ENCODE measurements around the gene CDH9.

Gene CDH9

DNA sequence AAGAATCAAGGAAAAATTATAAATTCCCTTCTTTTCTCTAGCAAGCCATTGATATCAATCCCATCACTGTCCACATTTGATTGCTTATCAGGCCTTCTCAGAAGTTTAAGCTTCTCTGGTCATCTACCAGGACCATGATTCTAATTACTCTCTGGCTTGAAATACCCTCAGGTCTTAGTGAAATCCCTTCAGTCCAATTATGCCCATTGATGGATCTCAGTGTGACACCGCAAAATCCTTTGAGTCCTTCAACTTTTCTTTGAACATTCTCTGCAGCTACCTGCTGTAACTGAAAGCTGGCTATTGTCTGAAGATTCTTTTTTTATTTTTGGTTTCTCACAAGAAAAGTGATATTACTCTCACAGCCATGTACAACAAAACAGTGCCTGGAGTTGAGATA lies 3.0 kb upstream of the CDH9 start:
- no peak overlapping the region for H3K27ac ChIP-seq
- TF ChIP-seq, protein P1, sequence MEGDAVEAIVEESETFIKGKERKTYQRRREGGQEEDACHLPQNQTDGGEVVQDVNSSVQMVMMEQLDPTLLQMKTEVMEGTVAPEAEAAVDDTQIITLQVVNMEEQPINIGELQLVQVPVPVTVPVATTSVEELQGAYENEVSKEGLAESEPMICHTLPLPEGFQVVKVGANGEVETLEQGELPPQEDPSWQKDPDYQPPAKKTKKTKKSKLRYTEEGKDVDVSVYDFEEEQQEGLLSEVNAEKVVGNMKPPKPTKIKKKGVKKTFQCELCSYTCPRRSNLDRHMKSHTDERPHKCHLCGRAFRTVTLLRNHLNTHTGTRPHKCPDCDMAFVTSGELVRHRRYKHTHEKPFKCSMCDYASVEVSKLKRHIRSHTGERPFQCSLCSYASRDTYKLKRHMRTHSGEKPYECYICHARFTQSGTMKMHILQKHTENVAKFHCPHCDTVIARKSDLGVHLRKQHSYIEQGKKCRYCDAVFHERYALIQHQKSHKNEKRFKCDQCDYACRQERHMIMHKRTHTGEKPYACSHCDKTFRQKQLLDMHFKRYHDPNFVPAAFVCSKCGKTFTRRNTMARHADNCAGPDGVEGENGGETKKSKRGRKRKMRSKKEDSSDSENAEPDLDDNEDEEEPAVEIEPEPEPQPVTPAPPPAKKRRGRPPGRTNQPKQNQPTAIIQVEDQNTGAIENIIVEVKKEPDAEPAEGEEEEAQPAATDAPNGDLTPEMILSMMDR (conservative IDR thresholded peaks at IDR 0.05; ENCODE audit: low read depth) = no peak
- CTCF ChIA-PET = interaction anchor here (0.7 kb wide), 1 partner anchor 112 kb away, joined by 3 read pairs; no protein-coding TSS in a partner anchor
- POLR2A ChIA-PET (ENCODE audit: low non-redundant PET) = no interaction called here
- DNase-seq (ENCODE audit: low spot score) = no peak

DNA sequence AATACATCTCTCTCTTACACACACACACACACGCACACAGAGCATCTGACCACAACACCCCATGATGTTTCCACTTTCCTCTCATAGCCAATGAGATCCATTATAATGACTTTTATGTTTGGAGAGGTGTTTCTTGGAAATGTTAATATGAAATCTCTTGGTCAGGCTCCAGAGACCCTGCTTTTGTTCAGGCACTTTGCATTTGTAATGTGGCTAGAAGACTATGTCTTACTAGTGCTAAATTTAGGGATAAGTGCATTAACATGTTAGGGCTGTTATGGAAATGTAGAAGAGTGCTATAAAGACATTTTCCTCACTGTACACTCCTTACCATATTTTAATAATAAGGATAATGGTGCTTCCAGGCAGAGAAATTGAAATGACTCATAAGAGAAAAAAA lies 3.8 kb downstream of the CDH9 start:
- CTCF ChIA-PET = no interaction called here
- H3K27ac ChIP-seq = no peak overlapping the region
- no peak for DNase-seq (ENCODE audit: low spot score)
- TF ChIP-seq, protein P1 (conservative IDR thresholded peaks at IDR 0.05; ENCODE audit: low read depth) = no peak
- POLR2A ChIA-PET (ENCODE audit: low non-redundant PET) = no interaction called here

DNA sequence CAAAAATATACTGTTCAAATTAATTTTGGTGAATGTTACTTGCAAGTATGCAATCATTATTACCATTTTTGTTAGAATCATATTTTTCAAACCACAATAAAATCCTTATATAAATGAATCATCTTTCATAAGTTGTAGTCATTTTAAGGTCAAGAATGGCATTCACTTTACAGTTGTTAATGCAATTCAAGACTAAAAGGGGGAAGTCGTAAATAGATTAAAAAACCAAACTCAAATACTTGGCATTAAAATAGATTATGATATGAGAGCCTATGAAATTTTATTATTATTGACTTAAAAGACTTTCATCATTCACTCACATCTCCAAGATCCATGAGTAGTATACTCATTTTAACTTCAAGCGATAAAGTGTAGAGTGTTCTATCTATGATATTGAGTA lies 11.6 kb downstream of the CDH9 start:
- TF ChIP-seq, protein P1 (conservative IDR thresholded peaks at IDR 0.05; ENCODE audit: low read depth) = no peak
- DNase-seq (ENCODE audit: low spot score) = no peak
- H3K27ac ChIP-seq = no peak overlapping the region
- ChIA-PET CTCF (no interaction called here), POLR2A (ENCODE audit: low non-redundant PET) (no interaction called here)

- no peak overlapping the region for H3K27ac ChIP-seq
- ChIA-PET CTCF (no interaction called here), POLR2A (ENCODE audit: low non-redundant PET) (no interaction called here)
- TF ChIP-seq, protein P1 (conservative IDR thresholded peaks at IDR 0.05; ENCODE audit: low read depth) = no peak
- DNase-seq (ENCODE audit: low spot score) = no peak
These were observed 12.3 kb downstream of the CDH9 start for GRCh38 chr5:27026063-27026462.

DNA sequence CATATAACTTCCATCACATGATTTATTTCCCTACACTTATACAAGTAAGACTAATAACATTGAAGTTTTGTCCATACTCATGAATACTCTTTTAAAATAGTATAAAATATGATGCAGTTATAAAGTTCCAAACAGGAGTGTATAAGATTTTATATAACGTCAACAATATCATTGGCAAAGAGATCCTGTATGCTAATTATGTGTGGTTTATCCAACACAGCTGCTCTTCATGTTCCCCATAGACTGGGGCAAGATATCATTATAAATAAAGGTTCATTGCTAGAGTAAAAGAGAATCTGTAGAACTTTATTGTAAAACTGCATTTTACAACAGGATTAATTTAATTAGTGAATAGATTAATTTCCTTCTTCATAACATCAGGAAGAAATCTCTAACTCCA lies 16.9 kb downstream of the CDH9 start:
- H3K27ac ChIP-seq = no peak overlapping the region
- ChIA-PET CTCF (interaction anchor here (0.6 kb wide), 1 partner anchor 350 kb away, joined by 4 read pairs; no protein-coding TSS in a partner anchor), POLR2A (ENCODE audit: low non-redundant PET) (no interaction called here)
- TF ChIP-seq, protein P1 (conservative IDR thresholded peaks at IDR 0.05; ENCODE audit: low read depth) = no peak
- DNase-seq (ENCODE audit: low spot score) = no peak

DNA sequence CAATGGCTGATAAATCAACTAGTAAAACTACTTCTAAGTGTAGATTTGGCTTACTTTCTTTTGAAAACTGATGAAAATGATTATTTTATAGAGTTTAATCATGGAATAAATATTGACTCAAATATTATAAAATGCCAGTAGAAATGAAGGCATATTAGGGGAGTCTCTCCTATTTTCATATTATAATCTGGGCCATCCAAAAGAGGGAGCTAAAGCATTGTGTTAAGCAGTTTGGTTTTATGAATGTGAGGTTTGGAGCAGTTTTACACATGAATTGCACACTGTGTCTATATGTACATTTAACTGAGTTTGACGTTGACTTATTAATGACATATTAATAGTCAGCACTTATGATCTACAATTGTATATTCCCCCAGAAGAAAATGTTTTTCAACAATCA lies 17.4 kb downstream of the CDH9 start:
- DNase-seq (ENCODE audit: low spot score) = peak; percentile 15
- H3K27ac ChIP-seq = no peak overlapping the region
- ChIA-PET POLR2A (ENCODE audit: low non-redundant PET) (no interaction called here), CTCF (interaction anchor here (0.6 kb wide), 1 partner anchor 350 kb away, joined by 4 read pairs; no protein-coding TSS in a partner anchor)
- TF ChIP-seq, protein P1 (conservative IDR thresholded peaks at IDR 0.05; ENCODE audit: low read depth) = peak; percentile 48

DNA sequence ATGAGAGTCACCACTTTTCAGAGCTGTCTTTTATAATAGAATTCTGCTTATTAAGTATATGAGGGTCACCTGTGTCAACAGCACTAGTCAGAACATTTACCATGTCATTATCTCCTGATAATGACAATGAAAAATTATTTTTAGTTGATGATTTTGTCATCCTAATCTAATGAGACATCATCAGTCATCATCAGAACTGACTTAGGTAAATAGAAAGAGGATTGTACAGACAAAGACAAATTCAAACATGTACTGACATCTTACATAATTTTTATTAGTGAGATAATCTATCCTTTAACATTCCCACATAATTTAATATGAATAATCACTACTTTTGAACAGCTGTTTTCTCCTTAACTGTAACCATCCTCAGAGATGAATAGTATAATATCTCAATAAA lies 22.6 kb downstream of the CDH9 start:
- ChIA-PET POLR2A (ENCODE audit: low non-redundant PET) (no interaction called here), CTCF (interaction anchor here (0.5 kb wide), 1 partner anchor 54 kb away, joined by 3 read pairs; no protein-coding TSS in a partner anchor)
- peak; percentile 13 for DNase-seq (ENCODE audit: low spot score)
- H3K27ac ChIP-seq = no peak overlapping the region
- TF ChIP-seq, protein P1 (conservative IDR thresholded peaks at IDR 0.05; ENCODE audit: low read depth) = no peak

Data from RWPE1 (cell line).